GM19397 (cell line): ENCODE measurements around the gene ADGRB3.
A peak's percentile ranks its signal among the peaks of the same experiment; 100 is the strongest.
"Not testable (repeated sequence)": the region's sequence is repeated elsewhere in the genome, so short reads cannot be mapped to it uniquely, and the experiment has no call there.

Experiments used
- ATAC-seq: cut with Tn5 transposase; IDR thresholded peaks from one replicate; pipeline ENCODE4 v1.9.1; 2021; ENCODE audit warnings: mild to moderate bottlenecking, moderate library complexity; ENCODE audit not compliant: unreplicated experiment

The ADGRB3 gene

DNA sequence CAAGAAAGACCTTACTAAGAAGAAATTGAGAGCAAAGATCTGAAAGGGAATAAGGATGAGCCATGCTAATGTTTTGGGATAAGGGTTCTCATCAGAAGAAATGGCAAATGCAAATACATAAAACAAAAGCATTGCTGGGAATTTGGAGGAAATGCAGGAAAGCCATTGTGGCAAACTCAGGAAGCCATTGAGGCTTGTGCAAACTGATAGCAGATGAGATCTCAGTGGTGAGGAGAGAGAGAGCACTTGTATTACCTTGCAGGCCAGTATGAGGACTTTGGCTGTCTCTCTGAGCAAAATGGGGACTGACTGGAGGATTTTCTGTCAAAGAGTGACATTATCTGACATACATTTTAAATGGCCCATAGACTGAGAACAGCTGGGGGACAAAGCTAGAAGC lies 103.0 kb downstream of the ADGRB3 start:
- no peak for ATAC-seq

DNA sequence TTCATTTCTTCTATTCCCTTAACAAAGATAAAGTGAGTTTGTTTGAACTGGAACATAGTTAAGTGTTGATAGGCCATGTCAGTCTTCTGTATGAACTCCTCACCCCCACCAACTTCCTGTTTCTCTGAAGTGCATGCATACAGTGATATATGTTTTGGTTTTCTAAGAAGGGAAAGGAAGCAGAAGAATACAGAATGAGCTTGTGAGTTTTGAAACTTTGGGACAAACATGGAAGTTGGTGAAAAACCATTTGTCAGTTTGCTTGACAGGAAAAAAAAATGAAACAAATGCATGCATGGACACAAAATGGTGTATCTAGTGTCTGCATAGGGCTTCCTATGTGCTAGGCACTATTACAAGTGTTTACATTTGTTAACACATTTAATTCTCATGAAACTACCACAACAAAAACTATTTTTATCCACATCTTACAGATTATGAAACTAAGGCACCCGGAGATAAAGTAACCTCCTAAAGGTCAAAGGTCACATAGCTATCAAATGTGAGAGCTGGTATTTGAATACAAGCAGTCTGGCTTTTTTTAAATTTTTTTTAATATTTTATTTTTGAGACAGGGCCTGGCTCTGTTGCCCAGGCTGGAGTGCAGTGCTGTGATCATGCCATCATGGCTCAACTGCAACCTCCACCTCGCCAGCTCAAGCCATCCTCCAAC lies 105.9 kb downstream of the ADGRB3 start:
- ATAC-seq: peak; percentile 74

DNA sequence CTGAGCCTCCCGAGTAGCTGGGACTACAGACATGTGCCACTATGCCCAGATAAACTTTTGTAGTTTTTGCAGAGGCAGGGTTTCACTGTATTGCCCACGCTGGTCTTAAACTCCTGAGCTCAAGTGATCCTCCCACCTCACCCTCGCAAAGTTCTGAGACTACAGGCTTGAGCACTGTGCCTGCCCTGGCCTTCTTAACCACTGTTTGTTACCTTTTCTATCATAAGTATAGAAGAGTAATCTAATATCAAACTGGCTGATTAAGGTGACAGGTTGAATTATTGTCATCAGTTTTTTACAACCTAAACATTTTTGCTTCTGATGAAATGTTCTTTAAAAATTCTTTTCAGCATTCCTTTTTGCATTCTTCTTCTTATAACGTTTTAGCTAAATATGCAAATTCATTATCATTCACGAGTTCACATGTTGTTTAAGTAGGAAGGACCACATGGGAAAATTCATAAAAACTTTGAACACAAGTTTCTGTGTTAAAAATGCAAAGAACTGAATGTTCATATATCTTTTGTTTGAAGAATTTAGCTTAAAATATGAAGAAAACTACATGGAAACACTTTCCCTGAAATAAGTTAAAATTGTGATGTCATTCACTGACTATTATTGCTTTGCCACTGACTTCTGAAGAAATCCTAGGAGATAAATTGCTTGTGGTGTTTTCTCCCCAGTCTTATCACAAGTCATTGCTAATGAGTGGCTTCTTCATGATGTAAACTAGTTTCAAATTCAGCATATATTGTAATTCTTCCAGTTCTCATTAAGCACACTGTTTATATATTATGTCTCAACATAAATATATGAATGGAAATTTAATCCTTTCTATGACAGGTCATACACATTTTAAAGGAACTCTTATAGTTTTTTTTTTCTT lies 106.7 kb downstream of the ADGRB3 start:
- ATAC-seq: no peak

DNA sequence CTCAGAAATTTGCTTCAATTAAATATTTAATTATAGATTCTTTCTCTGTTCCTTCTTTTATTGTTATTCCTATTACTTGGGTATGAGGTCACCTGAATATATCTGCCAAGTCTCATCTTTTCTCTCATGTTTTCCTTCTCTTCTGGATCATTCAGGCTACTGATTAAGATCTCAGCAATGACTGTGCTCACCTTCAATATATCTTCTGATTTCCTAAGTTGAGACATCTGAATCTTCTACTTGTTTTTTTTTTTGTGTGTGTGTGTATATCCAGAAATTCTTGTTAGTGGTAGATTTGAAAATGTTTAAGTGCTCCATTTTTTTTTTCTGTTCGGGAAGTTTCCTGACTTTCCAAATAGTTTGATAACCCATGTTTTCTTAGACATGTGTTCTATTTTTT lies 108.0 kb downstream of the ADGRB3 start:
- no peak for ATAC-seq

DNA sequence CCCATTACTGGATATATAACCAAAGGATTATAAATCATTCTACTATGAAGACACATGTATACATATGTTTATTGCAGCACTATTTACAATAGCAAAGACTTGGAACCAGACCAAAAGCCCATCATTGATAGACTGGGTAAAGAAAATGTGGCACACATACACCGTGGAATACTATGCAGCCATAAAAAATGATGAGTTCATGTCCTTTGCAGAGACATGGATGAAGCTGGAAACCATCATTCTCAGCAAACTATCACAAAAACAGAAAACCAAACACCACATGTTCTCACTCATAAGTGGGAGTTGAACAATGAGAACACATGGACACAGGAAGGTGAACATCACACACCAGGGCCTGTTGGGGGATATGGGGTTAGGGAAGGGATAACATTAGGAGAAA lies 109.3 kb downstream of the ADGRB3 start:
- ATAC-seq: not testable (repeated sequence)

DNA sequence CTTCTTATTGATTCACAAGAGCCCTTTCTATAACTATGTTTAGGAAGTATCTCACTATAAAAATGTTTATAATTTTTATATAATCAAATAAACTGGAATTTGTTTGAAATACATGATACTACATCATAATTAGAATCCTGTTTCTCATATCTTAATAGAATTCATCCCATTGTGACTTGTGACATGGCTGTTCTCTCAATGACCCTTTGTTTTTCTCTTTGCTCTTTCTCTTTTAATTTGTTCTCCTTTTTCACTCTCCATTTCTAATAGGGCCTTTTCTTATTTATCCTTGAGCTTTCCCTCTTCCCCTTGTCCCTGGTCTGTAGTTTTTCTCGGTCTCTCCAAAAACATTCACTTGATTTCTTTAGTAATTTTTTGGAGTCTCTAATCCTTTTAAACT lies 111.3 kb downstream of the ADGRB3 start:
- no peak for ATAC-seq

DNA sequence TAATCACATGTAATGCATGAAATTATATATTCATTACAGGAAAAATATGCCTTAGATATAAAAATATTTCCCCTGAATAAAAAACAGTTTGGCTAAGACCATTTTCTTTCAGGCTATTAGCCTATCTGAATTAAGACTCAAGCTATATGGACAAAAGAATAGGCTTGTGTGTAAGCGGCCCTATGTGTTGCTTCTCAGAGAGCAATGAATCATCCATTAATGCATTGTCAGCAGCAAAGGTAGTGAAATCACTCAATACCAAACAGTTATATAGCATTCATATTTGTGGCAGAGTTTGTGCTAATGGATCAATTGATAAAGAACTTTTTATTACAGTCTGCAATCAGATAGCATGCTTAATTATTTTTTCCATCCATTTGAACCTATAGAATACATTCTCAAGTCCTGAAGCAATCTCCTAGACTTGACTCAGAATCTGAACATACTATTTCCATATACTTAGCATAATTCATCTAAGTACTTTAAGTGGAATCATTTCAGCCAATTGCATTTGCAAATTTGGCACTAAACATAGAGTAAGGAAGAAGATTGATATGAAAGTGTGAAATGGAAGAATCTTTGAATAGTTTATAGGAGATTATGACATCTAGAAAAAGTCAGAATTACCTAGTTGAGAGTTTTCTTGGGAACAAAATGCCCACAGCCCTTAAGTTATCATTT lies 112.2 kb downstream of the ADGRB3 start:
- no peak for ATAC-seq

DNA sequence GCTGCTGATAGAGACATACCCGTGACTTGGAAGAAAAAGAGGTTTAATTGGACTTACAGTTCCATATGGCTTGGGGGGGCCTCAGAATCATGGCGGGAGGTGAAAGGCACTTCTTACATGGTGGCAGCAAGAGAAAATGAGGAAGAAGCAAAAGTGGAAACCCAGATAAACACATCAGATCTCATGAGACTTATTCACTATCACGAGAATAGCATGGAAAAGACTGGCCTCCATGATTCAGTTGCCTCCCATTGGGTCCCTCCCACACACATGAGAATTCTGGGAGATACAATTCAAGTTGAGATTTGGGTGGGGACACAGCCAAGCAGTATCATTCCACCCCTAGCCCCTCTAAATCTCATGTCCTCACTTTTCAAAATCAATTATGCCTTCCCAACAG lies 112.8 kb downstream of the ADGRB3 start:
- not testable (repeated sequence) for ATAC-seq

DNA sequence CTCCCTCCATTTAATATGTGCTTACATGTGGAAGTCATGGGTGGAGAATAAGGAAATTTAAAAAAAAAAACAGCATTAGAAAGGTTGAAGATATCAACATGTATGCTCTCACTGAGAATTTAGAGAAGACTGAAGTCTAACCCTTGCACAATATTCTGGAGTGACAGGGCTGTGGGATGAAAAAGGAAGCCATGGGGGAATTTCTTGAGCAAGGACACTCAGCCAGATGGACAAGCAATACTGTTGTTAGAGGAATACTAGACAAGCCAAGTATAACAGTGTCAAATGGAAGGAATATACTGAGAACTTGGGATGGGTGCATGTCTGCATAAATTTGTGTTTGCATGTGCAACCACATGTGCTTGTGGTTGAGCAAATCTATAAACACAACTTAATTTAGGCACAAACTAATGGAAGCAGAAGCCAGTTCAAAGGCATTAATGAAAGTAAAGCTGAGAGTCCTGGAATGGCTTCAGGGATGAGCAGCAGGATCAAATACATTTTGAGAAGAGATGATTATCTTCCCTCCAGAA lies 119.7 kb downstream of the ADGRB3 start:
- ATAC-seq: no peak

DNA sequence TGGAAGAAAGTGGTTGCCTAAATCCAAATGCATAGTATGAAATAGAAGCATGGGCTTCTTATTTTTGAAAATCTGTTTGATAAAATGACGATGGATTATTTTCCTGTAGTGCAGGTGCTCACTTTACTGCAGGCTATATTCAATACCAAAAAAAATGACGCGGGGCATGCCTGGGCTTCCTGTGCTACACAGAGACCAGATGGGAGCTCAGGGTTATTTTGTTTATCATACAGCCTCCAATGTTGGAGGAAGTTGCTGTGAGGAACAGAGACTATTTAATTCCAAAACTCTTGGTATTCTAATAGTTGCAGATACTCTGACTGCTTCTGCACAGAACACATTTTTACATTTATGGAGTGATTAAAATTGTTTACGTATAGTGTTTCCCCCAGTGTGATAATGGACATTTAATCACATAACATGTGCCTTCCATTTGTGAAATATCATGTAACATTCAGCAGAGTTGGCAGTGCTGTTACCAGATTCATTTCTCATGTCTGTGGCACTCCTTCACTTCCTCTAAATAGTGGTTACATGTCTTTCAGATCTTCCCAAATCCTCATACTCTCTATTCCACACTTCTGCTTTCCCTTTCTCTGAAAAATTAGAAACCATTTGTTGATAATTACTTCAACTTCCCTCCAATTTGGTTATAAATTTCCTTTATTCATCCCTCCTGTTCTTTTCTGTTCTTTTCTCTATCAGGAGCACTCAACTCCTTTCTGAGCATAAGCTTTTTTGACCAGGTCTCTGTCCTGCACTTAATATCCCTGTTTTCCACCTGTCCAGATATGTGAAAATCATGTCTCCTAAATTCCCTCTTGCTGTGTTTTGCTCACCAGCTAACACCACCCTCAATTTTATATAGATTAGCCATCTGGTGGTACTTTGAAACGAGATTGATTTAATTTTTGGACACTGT lies 121.6 kb downstream of the ADGRB3 start:
- no peak for ATAC-seq

DNA sequence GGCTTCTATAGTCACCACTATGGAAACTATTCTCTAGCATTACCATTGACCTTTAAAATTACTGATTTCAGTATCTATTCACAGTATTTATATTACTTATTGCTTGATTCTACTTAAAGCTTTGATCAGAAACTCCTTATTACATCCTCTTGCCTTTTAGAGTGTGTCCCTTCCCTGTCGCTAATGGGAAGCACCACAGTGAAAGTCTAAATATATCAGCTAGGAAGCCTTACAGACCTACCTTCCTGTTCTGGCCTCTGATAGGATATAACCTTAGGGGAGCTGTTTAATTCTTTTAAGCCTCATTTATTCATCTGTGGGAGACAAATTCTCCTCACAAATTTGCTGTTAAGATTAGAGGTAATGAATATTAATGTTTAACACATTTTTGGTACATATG lies 122.7 kb downstream of the ADGRB3 start:
- ATAC-seq: no peak

DNA sequence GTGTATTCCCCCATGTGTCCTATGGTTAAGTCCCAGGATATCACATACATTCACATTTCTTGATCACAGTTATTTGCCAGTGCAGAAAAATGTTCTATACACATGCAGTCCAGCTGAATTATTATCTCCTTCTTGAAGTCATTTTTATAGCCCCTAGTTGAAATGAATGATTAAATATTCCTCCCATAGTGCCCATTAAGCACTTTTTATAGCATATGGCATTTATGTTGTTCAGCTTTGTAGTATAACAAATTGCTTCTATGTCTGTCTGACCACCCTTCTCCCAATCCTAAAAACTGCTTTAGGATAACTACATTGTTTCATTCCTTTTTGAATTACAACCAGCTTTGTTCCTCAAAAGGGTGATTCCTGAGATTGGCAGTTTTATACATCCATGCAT lies 123.5 kb downstream of the ADGRB3 start:
- ATAC-seq: no peak

DNA sequence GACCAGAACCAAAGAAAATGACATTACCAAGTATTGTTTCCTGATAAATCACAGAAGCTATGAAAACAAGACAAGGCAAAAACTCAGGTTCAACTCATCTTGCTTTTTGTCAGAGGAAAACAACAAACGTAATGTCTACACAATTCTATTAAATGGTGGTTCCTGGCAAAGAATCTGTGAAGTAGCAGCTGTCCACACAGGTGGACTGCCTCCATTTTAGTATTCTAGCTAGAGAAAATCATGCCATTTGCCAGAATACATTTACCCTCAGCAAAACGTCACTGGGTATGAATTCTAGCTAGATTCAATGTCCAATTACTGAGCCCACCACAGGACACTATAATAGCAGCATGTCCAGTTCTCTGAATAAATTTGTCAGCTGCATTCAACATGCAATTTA lies 125.4 kb downstream of the ADGRB3 start:
- no peak for ATAC-seq

DNA sequence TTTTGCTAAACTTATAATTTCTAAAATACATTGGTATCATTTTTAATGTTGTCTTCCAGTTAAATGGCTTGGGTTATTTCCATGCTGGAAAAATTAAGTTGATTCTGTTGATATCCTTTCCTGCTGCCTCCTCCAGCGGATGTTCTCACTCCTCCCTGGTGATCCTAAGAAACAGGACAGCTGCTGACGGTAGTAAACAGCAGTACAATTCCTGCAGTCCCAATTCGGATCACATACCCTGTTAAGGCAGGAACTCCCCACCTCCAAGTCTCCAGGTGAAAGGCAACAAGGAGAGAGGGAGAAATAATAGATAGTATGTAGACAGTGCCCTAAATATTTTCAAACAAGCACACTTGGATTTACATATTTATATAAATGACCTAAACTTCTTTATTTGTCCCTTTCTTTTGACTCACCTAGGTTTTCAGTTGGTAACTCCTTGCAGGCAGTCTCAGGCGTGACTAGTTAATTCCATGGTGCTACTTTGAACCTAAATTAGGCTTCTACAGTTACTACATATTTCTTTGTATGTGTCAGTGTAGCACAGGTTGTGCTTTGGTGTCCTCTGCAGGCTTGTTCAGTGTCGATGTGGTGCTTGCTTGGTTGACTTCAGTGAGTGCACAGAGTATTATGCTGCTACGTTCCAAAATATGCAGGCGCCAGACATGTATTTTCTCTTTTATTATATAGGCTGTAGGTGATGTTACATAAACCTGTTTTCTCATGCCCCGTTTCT lies 126.0 kb downstream of the ADGRB3 start:
- ATAC-seq: no peak

DNA sequence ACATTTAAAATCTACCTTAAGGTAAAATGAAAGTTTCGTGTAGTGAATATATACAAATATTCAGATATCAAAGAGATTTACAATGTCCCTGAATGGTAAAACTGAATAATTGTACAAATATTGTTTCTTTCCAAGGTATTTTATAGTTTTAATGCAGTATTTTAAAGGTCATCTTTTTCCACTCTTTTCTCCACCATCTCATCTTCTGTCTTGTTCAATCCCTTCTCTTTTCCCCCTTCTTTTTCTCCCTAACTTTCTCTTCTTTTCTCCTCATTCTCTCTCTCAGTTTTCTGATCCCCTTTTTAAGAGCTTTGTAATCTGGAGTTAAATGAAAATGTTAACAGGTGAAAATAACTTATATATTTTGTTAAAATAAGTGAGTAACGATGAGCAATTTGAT lies 126.9 kb downstream of the ADGRB3 start:
- no peak for ATAC-seq

DNA sequence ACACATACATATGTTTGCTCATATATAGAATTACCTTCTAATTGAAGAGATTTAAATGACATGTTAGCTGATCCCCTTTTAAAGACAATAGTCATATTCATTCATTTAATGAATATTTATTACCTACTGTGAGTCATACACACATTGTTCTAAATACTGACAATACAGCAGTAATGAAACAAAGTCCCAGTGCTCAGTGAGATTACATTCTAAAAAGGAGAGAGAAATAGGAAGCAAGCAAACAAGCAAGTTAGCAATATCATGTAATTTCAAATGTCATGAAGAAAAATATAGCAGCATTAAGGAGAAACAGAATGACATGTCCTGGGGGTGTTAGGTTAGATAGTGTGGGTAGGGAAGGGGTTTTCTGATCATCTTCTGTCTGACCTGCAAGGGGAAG lies 136.3 kb downstream of the ADGRB3 start:
- no peak for ATAC-seq

DNA sequence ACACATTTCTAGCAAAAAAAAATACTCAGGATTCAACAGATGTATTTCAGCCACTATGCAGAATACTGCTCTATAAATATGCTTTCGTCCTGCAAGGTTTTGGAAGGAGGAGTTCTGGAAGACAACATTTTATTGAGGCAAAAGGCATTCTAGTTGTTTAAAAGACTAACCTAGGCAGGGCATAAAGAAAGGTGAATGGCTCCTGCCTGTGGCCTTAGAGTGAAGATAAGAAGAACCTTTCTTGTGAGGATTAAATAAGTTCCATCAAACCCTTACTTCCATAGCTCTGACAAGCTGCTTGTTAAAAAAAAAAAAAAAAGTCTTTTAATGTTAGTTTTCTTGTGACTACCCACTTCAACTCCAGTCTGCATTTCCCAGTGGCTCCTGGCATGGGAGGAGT lies 139.8 kb downstream of the ADGRB3 start:
- no peak for ATAC-seq

DNA sequence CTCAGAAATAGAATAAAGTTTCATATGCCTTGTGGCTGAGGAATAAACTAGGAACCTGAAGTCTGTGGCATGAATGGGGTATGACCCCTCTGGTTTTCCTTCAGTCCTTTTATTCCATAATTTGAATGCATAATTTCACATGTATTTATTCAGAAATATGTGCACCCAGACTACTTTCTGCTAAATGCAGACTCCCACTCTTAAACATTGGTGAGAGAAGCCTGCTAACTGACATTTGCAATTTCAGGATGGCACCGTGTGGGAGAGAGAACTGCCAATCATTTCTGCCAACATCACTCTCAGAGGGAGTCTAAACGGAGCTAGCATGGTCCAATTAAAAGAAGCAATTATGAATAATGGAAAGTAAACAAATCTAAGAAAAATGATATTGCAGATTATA lies 141.3 kb downstream of the ADGRB3 start:
- no peak for ATAC-seq

DNA sequence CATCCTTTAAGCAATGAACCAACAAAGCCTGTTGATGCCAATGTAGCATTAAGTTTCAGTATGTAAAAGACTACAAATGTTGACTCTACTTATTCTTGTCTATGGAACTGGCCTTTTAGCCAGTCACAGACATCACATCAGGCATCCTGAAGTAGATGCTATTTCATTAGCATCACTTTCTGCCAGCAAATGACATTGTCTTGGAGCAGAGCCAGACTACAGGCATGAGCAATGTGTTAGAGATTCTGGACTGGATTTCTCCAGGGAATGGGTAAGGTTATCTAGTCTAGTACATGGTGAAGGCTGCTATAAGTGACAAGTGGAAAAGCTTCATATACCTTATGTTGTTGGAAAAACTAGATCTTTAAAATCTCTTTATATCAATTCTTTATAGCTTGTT lies 142.9 kb downstream of the ADGRB3 start:
- no peak for ATAC-seq
